Gastroesophageal sphincter (tissue), 4 donors: ENCODE results near the gene VPS25. TPM values are rescaled to one million over a fixed set of nuclear protein-coding genes. Genes with fewer than 3 reads are reported as not detected.
"Not testable (repeated sequence)": the region's sequence is repeated elsewhere in the genome, so short reads cannot be mapped to it uniquely, and the experiment has no call there.

Experiments
- ATAC-seq: fragments of 150-250 bp; one replicate; pipeline ENCODE4 v1.9.1; 2016; ENCODE audit warnings: mild to moderate bottlenecking, moderate library complexity
- H3K27ac ChIP-seq, 4 donors: fragments of 200-600 bp; sonication (generic) in 3 of 4; 1 replicate in 3 of 4; 2 replicates in 1 of 4; pipeline ENCODE4 v1.5.1; 2016 to 2019
- H3K27me3 ChIP-seq: fragments of 200-600 bp; sonication (generic); one replicate; pipeline ENCODE4 v1.5.1; 2019
- H3K36me3 ChIP-seq, 2 donors: fragments of 200-600 bp; sonication (generic); one replicate each; pipeline ENCODE4 v1.5.1; 2019; ENCODE audit warnings: control low read depth in 1 of 2
- H3K4me1 ChIP-seq, 3 donors: fragments of 200-600 bp; sonication (generic); 1 replicate in 2 of 3; 2 replicates in 1 of 3; pipeline ENCODE4 v1.5.1; 2016 to 2019; ENCODE audit warnings: control low read depth in 2 of 3
- H3K4me3 ChIP-seq, 2 donors: fragments of 200-600 bp; sonication (generic); one replicate each; pipeline ENCODE4 v1.5.1; 2019; ENCODE audit warnings: mild to moderate bottlenecking in 1 of 2, moderate library complexity in 1 of 2
- H3K9me3 ChIP-seq, 3 donors: fragments of 200-600 bp; sonication (generic); one replicate each; pipeline ENCODE4 v1.5.1; 2017 to 2019; ENCODE audit warnings: control low read depth in 2 of 3
- EP300 ChIP-seq: sonication (generic); formaldehyde crosslinking; IDR thresholded peaks from one replicate; pipeline ENCODE4 v1.6.1; 2017; ENCODE audit warnings: antibody characterized with exemption, mild to moderate bottlenecking
- POLR2A ChIP-seq, 2 donors: fragments of 450-650 bp; IDR thresholded peaks; one replicate each; pipeline ENCODE4 v1.6.1; 2017; ENCODE audit warnings: antibody characterized with exemption in 2 of 2, mild to moderate bottlenecking in 2 of 2, moderate library complexity in 1 of 2
- POLR2AphosphoS5 ChIP-seq: sonication (generic); formaldehyde crosslinking; IDR thresholded peaks from one replicate; pipeline ENCODE4 v1.6.1; 2017; ENCODE audit warnings: antibody characterized with exemption
- WGBS, 2 donors: methylation state at CpG; one replicate each; pipeline ENCODE4 v1.1.5; 2018; ENCODE audit warnings: low coverage in 1 of 2; 5-methylcytosine and 5-hydroxymethylcytosine counted together
- total RNA-seq, 4 donors: library from RNA; depleted of rRNA; stranded (reverse); fragments of >200 nt; gene quantifications; one replicate each; pipeline ENCODE4 v1.1.0, GENCODE V29; 2016
- TF ChIP-seq, protein P1 (sequence below), 4 experiments: fragments of 200-600 bp in 2 of 4; fragments of 450-650 bp in 2 of 4; sonication (generic) in 1 of 4; IDR thresholded peaks; one replicate each; pipeline ENCODE4 v1.5.1; 2017 to 2019; ENCODE audit warnings: antibody characterized with exemption in 4 of 4, mild to moderate bottlenecking in 2 of 4, moderate library complexity in 2 of 4

Gene VPS25
- 10 to 100 TPM; 43.1 to 64.0 (median 44.8) TPM for total RNA-seq

GRCh38 chr17:42773290-42774035, at the start of gene VPS25:
VPS25 (plus strand) TSS chr17:42773449; CDS start chr17:42773476, 27 bp downstream.
- 0% methylated on average over 3 of the region's 39 CpGs for whole genome bisulfite sequencing, 2 donors
- H3K27ac ChIP-seq: peak within 1 kb of the TSS; percentile 31 to 93 (median 88)
- H3K9me3 ChIP-seq: no peaks in the 10 kb centered on the region
- no peaks in the 10 kb centered on the region for H3K27me3 ChIP-seq
- H3K36me3 ChIP-seq: peaks cover 0 to 36% of the 10 kb centered on the region in 2 donors
- peaks cover 0 to 23% (median 5%) of the 10 kb centered on the region in 3 donors for H3K4me1 ChIP-seq
- ATAC-seq: peak; percentile 93
- H3K4me3 ChIP-seq: peak within 1 kb of the TSS; percentile 53 to 66
- TF ChIP-seq EP300 (no peak), POLR2A (IDR thresholded peaks at IDR 0.05) (peak; percentile 29 to 64), POLR2AphosphoS5 (peak; percentile 77)
- TF ChIP-seq, protein P1, sequence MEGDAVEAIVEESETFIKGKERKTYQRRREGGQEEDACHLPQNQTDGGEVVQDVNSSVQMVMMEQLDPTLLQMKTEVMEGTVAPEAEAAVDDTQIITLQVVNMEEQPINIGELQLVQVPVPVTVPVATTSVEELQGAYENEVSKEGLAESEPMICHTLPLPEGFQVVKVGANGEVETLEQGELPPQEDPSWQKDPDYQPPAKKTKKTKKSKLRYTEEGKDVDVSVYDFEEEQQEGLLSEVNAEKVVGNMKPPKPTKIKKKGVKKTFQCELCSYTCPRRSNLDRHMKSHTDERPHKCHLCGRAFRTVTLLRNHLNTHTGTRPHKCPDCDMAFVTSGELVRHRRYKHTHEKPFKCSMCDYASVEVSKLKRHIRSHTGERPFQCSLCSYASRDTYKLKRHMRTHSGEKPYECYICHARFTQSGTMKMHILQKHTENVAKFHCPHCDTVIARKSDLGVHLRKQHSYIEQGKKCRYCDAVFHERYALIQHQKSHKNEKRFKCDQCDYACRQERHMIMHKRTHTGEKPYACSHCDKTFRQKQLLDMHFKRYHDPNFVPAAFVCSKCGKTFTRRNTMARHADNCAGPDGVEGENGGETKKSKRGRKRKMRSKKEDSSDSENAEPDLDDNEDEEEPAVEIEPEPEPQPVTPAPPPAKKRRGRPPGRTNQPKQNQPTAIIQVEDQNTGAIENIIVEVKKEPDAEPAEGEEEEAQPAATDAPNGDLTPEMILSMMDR (IDR thresholded peaks at IDR 0.05): peak in 2 of 4 experiments; percentile 8 to 46

DNA sequence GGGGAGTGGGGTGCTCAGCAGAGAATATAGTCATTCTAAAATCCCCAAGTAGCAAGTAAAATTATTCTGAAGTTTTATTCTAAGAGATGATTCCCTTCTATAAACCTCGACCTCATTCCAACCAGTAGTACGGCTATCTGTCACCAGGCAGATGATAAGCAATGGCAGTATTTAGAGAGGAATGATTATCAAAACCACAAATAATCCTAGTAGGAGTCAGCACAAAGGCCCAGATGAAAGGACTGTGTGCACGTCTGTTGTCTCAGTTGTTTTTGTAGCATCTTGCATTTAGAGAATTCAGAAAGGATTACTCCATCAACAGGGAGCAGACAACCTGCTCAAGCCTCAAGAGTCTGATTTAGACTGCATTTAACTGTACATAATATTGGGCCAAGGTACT, 49.6 kb upstream of the VPS25 start:
- no peak for TF ChIP-seq POLR2A (IDR thresholded peaks at IDR 0.05)
- no peak for TF ChIP-seq EP300
- no peak for TF ChIP-seq POLR2AphosphoS5
- TF ChIP-seq, protein P1 (IDR thresholded peaks at IDR 0.05): no peak
- Histone ChIP-seq H3K36me3 (peaks cover 0 to 100% of the 10 kb centered on the region in 2 donors), H3K9me3 (no peaks in the 10 kb centered on the region), H3K27ac (no peak overlapping the region), H3K27me3 (no peaks in the 10 kb centered on the region), H3K4me3 (no peak overlapping the region), H3K4me1 (no peaks in the 10 kb centered on the region)
- WGBS, 2 donors: 72 to 75% methylated on average over 2 to 3 of the region's 3 CpGs
- no peak for ATAC-seq

DNA sequence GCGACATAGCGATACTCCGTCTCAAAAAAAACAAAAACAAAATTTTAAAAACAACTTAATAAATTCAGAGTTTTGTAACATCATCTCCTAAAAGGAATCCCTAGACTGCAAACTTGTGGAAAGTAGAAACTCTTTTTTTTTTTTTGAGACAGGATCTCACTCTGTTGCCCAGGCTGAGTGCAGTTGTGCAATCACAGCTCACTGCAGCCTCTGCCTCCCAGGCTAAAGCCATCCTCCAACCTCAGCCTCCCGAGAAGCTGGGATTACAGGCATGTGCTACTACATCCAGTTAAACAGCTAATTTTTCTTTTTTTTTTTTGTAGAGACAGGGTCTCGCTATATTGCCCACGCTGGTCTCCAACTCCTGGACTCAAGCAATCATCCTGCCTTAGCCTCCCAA, 48.1 kb upstream of the VPS25 start:
- 87 to 98% methylated on average over 5 to 6 of the region's 6 CpGs for WGBS, 2 donors
- H3K9me3 ChIP-seq: no peaks in the 10 kb centered on the region
- no peak for ATAC-seq
- H3K27me3 ChIP-seq: no peaks in the 10 kb centered on the region
- TF ChIP-seq, protein P1 (IDR thresholded peaks at IDR 0.05): no peak
- TF ChIP-seq POLR2AphosphoS5: no peak
- TF ChIP-seq POLR2A (IDR thresholded peaks at IDR 0.05): no peak
- no peak for TF ChIP-seq EP300
- no peak overlapping the region for H3K27ac ChIP-seq
- H3K4me1 ChIP-seq: no peaks in the 10 kb centered on the region
- H3K36me3 ChIP-seq: peaks cover 0 to 100% of the 10 kb centered on the region in 2 donors
- no peak overlapping the region for H3K4me3 ChIP-seq

DNA sequence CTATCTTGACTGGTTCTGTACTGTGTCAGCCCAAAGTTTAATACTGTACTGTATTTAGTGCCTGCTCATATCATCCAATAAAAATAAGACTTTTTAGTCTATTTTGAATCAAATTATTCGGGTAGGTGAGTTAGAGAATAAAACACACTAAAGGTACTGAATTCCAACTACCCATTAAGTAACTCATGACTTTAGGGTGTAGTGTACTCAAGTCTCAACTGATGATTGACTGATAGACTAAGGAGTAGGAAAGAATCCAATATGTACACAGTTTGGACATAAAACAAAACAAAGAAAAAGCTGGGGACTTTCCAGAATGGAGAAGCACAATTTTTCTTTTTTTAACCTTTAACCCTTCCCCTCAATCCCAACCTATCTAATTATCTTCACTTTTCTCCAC, 32.5 kb upstream of the VPS25 start:
- H3K27ac ChIP-seq: no peak overlapping the region
- 54 to 65% methylated on average over 1 of the region's 1 CpG for WGBS, 2 donors
- H3K4me3 ChIP-seq: no peak overlapping the region
- peaks cover 0 to 20% of the 10 kb centered on the region in 2 donors for H3K36me3 ChIP-seq
- no peak for ATAC-seq
- H3K4me1 ChIP-seq: peaks cover 0 to 53% (median 7%) of the 10 kb centered on the region in 3 donors
- no peaks in the 10 kb centered on the region for H3K9me3 ChIP-seq
- TF ChIP-seq POLR2A (IDR thresholded peaks at IDR 0.05) (no peak), POLR2AphosphoS5 (no peak), EP300 (no peak)
- TF ChIP-seq, protein P1 (IDR thresholded peaks at IDR 0.05): no peak
- no peaks in the 10 kb centered on the region for H3K27me3 ChIP-seq

GRCh38 chr17:42742916-42743315, 30.3 kb upstream of the VPS25 start:
- H3K4me1 ChIP-seq: peaks cover 0 to 51% (median 7%) of the 10 kb centered on the region in 3 donors
- not testable (repeated sequence) for H3K4me3 ChIP-seq, ATAC-seq, H3K9me3 ChIP-seq, H3K27me3 ChIP-seq
- 90 to 93% methylated on average over 3 to 8 of the region's 11 CpGs for WGBS, 2 donors
- peaks cover 0 to 12% of the 10 kb centered on the region in 2 donors for H3K36me3 ChIP-seq
- peak overlapping the region in 2 of 4 donors; percentile 92 to 95 for H3K27ac ChIP-seq
